Epithelial cell of proximal tubule (primary cell): ENCODE results near the gene SYT3. TPM values are rescaled to one million over a fixed set of nuclear protein-coding genes. Genes with fewer than 3 reads are reported as not detected.

Source experiments
- DNase-seq: peaks from one replicate; pipeline ENCODE4 v3.0.0-alpha.2; 2011; ENCODE audit warnings: low read depth
- H3K4me3 ChIP-seq: 2 replicates; pipeline ENCODE4 v1.5.1; 2011; ENCODE audit warnings: low read depth, mild to moderate bottlenecking, low read length
- CTCF ChIP-seq: conservative IDR thresholded peaks from 2 replicates; pipeline ENCODE4 v1.5.1; 2012; ENCODE audit warnings: low read depth, mild to moderate bottlenecking, low read length
- total RNA-seq: library from RNA; depleted of rRNA; stranded (reverse); fragments of >200 nt; gene quantifications from 2 replicates; pipeline ENCODE4 v1.2.3, GENCODE V29; 2015

The SYT3 gene
- total RNA-seq, 1 donor from 2014 or later, result not detected

GRCh38 chr19:50654882-50655281 is 15.2 kb upstream of the SYT3 start:
- no peak for TF ChIP-seq CTCF
- no peak for DNase-seq
- H3K4me3 ChIP-seq, result no peak overlapping the region

GRCh38 chr19:50652722-50653121 is 13.0 kb upstream of the SYT3 start:
- DNase-seq, result no peak
- no peak for TF ChIP-seq CTCF

GRCh38 chr19:50651174-50651573 is 11.5 kb upstream of the SYT3 start:
- no peak for DNase-seq
- TF ChIP-seq CTCF, result no peak
- no peak overlapping the region for H3K4me3 ChIP-seq

More at GRCh38 chr19:50652722-50653121, 13.0 kb upstream of the SYT3 start:
- H3K4me3 ChIP-seq, result no peak overlapping the region

GRCh38 chr19:50649433-50650391 is 10.0 kb upstream of the SYT3 start, which contains the start of gene C19orf81:
C19orf81 (plus strand) TSS chr19:50649445; CDS start chr19:50649445, 0 bp downstream.
- DNase-seq, result no peak
- TF ChIP-seq CTCF, result no peak
- H3K4me3 ChIP-seq, result no peak within 1 kb of the TSS

- no peak for DNase-seq
- no peak overlapping the region for H3K4me3 ChIP-seq
- no peak for TF ChIP-seq CTCF
Measured at GRCh38 chr19:50648659-50649058, 9.0 kb upstream of the SYT3 start.

- DNase-seq, result no peak
- TF ChIP-seq CTCF, result no peak
- no peak overlapping the region for H3K4me3 ChIP-seq
Measured at GRCh38 chr19:50647879-50648615, 8.4 kb upstream of the SYT3 start.
